Nephron progenitor cell (in vitro differentiated cells): ENCODE data around the gene GTPBP3.
A peak's percentile ranks its signal among the peaks of the same experiment; 100 is the strongest.

ENCODE experiments used
- DNase-seq: peaks from one replicate; pipeline ENCODE4 v3.0.0; 2021
- H3K27ac Mint-ChIP-seq: 2 replicates; pipeline ENCODE4 v1.8.0; 2021; ENCODE audit warnings: mild to moderate bottlenecking, moderate library complexity, mixed read lengths
- H3K27me3 Mint-ChIP-seq: 2 replicates; pipeline ENCODE4 v1.8.0; 2021; ENCODE audit warnings: mild to moderate bottlenecking, low read depth, mixed read lengths; ENCODE audit not compliant: poor library complexity
- H3K36me3 Mint-ChIP-seq: 2 replicates; pipeline ENCODE4 v1.8.0; 2021; ENCODE audit warnings: low read depth, mixed read lengths
- H3K4me1 Mint-ChIP-seq: 2 replicates; pipeline ENCODE4 v1.8.0; 2021; ENCODE audit warnings: mixed read lengths
- H3K4me3 Mint-ChIP-seq: 2 replicates; pipeline ENCODE4 v1.8.0; 2021; ENCODE audit warnings: mild to moderate bottlenecking, moderate library complexity, mixed read lengths
- H3K9me3 Mint-ChIP-seq: 2 replicates; pipeline ENCODE4 v1.8.0; 2021; ENCODE audit warnings: mild to moderate bottlenecking, moderate library complexity, mixed read lengths
- TF ChIP-seq, protein P1 (sequence below): fragments of 200-600 bp; sonication (generic); IDR thresholded peaks from 2 replicates; pipeline ENCODE4 v1.5.0; 2021; ENCODE audit warnings: antibody characterized with exemption

GTPBP3 gene

DNA sequence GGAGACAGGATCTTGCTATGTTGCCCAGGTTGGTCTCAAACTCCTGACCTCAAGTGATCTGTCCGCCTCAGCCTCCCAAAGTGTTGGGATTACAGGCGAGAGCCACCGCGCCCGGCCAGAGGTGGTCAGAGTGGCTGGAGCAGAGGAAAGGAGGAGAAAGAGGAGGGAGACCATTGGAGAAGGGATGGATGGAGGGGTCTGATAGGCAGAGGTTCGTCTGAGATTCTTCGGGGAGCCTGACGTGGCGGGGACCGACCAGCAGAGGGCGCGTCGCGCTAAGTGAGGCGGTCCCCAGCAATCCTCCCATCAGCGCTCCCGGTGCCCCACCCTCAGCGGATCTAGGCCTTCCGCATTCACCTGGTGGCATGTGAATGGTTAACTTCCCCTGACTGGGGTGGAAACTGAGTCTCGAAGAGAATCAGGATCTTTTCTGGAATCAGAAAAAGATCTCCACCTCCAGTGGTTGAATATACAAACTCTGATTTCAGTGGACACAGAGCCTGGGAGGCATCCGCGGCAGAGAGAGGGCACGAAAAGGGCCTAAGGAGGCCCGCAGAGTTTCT lies 8.8 kb downstream of the GTPBP3 start:
- TF ChIP-seq, protein P1, sequence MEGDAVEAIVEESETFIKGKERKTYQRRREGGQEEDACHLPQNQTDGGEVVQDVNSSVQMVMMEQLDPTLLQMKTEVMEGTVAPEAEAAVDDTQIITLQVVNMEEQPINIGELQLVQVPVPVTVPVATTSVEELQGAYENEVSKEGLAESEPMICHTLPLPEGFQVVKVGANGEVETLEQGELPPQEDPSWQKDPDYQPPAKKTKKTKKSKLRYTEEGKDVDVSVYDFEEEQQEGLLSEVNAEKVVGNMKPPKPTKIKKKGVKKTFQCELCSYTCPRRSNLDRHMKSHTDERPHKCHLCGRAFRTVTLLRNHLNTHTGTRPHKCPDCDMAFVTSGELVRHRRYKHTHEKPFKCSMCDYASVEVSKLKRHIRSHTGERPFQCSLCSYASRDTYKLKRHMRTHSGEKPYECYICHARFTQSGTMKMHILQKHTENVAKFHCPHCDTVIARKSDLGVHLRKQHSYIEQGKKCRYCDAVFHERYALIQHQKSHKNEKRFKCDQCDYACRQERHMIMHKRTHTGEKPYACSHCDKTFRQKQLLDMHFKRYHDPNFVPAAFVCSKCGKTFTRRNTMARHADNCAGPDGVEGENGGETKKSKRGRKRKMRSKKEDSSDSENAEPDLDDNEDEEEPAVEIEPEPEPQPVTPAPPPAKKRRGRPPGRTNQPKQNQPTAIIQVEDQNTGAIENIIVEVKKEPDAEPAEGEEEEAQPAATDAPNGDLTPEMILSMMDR = peak; percentile 95
- Mint-ChIP-seq H3K4me1 (peaks cover 49% of the 10 kb centered on the region), H3K27me3 (peaks cover 3% of the 10 kb centered on the region), H3K36me3 (peaks cover 6% of the 10 kb centered on the region), H3K4me3 (no peak overlapping the region), H3K27ac (no peak overlapping the region), H3K9me3 (no peaks in the 10 kb centered on the region)
- DNase-seq = peak; percentile 89

DNA sequence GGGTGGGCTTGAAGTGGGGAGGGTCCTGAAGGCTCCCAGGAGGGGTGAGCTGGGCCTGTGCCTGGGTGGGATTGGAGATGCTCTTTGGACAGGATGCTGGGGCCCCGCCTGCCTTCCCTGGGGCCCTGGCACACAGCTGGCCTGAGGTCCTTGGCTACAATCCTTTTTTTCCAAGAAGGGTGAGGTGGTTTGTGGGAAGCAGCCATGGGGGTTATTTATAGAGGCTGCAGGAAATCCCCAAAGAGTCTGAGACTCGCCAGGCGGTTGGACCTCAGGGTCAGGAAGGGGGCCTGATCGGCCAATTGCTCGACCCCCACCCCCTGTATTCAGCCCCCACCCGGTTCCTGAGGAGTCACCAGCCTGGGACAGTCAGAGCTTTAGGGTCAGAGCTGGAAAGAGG lies 10.0 kb downstream of the GTPBP3 start:
- Mint-ChIP-seq H3K27ac (no peak overlapping the region), H3K36me3 (peaks cover 6% of the 10 kb centered on the region), H3K4me3 (no peak overlapping the region), H3K9me3 (no peaks in the 10 kb centered on the region), H3K27me3 (peaks cover 3% of the 10 kb centered on the region), H3K4me1 (peaks cover 50% of the 10 kb centered on the region)
- DNase-seq = no peak
- TF ChIP-seq, protein P1 = no peak

DNA sequence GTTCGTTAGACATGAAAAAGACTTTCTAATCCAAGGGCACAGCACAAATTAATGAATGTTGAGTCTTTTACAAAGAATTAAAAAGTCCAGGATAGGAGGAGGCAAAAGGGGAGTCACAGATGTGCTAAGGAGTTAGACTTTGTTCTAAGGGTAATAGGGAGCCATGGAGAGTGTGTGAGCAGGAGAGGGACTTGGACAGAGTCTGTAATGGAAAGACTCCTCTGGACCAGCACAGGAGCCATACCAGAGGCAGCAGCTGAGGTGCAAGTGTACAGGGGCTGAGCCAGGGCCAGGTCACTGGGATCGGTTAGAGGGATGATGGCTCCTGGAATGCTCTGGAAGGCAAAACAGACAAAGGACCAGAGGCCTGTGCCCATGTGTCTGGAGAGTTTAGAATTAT lies 10.5 kb downstream of the GTPBP3 start:
- Mint-ChIP-seq H3K27me3 (peaks cover under 1% of the 10 kb centered on the region), H3K4me3 (no peak overlapping the region), H3K36me3 (peaks cover 1% of the 10 kb centered on the region), H3K4me1 (peaks cover 53% of the 10 kb centered on the region), H3K27ac (no peak overlapping the region), H3K9me3 (no peaks in the 10 kb centered on the region)
- TF ChIP-seq, protein P1 = no peak
- no peak for DNase-seq

DNA sequence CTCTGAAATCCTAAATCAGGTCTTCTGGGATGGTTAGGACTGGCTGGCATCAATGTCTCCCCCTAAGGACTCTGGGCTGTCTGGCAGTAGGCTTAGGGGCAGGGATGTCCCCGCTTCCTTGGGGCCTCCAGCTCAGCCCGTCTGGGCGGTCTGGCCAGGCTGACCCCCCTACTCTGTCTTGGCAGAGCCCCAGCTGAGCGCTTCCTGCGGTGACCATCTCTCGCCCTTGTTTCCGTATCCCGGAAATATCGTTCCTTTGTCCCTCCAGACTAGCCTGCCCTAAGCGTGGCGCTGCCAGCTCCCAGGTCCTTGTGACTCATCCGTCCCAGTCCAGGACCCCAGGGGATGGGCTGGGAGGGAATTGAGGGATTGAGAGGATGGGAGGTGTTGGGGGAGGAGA lies 11.3 kb downstream of the GTPBP3 start:
- Mint-ChIP-seq H3K4me1 (peaks cover 62% of the 10 kb centered on the region), H3K4me3 (no peak overlapping the region), H3K36me3 (no peaks in the 10 kb centered on the region), H3K9me3 (no peaks in the 10 kb centered on the region), H3K27ac (peak overlapping the region; percentile 54), H3K27me3 (no peaks in the 10 kb centered on the region)
- TF ChIP-seq, protein P1 = no peak
- no peak for DNase-seq

DNA sequence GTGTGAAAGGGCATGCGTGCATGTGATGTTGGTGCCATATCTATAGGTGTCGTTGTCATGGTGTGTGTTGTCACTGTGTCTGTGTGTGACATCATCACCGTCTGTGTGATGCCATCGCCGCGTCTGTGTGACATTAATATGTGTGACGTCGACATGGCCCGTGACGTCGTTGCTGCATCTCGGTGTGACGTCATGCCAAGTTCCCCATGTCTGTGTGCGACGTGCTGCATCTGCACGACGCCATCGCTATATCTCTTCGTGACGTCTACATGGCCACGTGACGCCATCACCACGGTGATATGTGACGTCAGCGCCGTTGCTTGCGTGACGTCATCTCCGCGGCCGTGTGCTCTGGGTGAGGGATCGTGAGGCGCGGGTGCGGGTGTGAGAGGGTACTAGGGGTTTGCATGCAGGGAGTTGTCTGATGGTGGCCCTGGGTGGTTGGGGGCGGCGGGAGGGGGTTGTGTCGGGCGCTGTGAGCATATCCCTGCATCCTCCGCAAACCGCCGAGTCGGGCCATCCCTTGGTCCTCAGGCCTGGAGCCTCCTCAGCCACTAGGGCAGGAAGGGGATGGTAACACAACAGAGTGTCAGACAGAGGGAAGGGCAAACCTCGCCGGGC lies 14.6 kb downstream of the GTPBP3 start:
- no peaks in the 10 kb centered on the region for H3K9me3 Mint-ChIP-seq
- H3K27me3 Mint-ChIP-seq = peaks cover 5% of the 10 kb centered on the region
- no peak overlapping the region for H3K4me3 Mint-ChIP-seq
- no peak overlapping the region for H3K27ac Mint-ChIP-seq
- no peaks in the 10 kb centered on the region for H3K36me3 Mint-ChIP-seq
- peaks cover 53% of the 10 kb centered on the region for H3K4me1 Mint-ChIP-seq
- TF ChIP-seq, protein P1 = no peak
- no peak for DNase-seq
